GM18498 (cell line): ENCODE results near the gene ATP2B3.

Experiments
- ATAC-seq: cut with Tn5 transposase; IDR thresholded peaks from one replicate; pipeline ENCODE4 v1.9.1; 2021; ENCODE audit warnings: mild to moderate bottlenecking, moderate library complexity; ENCODE audit not compliant: unreplicated experiment

The ATP2B3 gene

DNA sequence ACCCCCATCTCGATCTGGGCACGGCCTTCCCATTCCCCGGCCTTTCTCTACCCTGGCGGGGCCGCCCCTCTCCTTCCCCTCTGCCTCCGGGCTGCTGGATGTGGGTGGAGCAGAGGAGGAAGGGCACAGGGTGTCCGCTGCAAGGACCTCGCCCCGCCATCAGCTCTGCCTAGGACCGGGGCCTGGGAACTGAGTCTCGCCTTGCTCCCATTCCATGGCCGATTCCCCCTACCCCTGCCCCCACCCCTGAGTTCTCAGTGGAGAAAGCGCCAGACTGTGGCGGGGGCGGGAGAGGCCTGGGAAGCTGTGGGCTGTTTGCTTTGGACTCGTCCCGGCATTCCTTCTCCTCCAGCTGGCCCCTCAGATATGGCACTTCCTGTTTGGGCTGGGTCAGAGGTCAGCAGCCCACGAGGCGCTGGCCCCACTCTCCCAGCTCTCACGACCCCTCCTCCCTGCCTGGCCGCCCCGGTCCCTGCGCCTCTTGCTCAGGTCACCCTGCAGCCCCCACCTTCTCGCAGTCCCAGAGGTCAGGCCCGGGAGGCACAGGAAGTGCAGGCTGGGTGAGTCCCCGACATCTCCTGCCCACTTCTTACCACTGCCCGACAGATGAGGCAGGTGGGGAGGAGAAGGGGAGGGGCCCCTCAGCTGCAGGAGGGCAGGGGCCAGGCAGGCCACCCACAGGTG lies 29.1 kb upstream of the ATP2B3 start:
- no peak for ATAC-seq

DNA sequence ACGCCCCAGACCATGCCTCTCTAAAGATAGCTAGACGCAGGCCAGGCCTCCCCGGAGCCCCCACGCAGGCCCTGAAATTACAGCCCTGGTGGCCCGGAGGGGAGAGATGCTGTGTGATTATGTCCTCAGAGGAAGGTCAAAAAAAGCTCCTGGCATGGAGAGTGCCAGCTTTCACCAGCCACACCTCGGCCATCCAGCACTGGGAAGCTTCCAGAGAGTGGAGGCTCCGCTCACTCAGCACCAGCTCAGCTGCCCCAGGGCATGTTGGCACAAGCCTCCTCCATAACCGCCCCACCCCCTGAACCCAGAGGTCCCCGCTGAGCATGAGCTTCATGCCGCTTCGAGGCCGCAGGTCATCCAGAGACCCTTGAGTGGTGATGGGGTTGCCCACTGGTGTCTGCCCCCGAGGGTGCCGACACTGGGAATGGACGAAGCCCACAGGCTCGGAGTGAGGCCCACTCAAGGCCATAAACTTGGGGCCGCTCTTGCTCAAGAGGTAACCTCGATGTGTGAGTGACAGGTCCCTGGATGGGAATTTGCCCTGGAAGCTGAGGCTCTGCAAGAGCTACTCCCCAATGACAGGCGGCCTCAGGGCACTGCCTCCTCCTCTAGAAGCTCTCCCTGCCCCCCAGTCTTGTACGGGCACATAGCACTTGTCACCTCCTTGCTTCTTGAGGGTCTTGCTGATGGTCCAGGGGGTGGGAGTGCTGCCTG lies 27.1 kb upstream of the ATP2B3 start:
- no peak for ATAC-seq

GRCh38 chrX:153491351-153491914 lies 26.0 kb upstream of the ATP2B3 start:
- no peak for ATAC-seq

- ATAC-seq, result no peak
Observed at GRCh38 chrX:153491918-153492317, 25.5 kb upstream of the ATP2B3 start.

DNA sequence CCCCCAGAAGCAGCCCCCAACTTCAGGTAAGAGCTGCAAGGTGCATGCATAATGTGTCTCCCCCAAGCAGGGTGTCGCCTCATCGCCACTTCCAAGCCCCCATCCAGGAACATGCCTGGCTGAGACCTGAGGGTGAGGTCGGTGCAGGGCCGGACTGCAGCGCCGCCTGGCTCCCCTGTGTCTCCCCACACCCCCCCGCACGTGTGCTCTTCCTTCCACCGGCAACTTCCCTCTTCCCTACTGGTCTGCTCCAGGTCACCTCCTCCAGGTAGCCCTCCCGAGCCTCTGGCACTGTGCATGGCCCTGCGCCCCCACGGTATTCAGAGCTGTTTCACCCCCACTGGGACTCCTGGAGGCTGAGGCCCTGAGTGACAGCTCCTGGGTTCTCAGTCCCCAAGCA lies 24.9 kb upstream of the ATP2B3 start:
- ATAC-seq, result no peak

- no peak for ATAC-seq
Observed at GRCh38 chrX:153493085-153493484, 24.4 kb upstream of the ATP2B3 start.

- no peak for ATAC-seq
Observed at GRCh38 chrX:153494061-153494460, 23.4 kb upstream of the ATP2B3 start.

DNA sequence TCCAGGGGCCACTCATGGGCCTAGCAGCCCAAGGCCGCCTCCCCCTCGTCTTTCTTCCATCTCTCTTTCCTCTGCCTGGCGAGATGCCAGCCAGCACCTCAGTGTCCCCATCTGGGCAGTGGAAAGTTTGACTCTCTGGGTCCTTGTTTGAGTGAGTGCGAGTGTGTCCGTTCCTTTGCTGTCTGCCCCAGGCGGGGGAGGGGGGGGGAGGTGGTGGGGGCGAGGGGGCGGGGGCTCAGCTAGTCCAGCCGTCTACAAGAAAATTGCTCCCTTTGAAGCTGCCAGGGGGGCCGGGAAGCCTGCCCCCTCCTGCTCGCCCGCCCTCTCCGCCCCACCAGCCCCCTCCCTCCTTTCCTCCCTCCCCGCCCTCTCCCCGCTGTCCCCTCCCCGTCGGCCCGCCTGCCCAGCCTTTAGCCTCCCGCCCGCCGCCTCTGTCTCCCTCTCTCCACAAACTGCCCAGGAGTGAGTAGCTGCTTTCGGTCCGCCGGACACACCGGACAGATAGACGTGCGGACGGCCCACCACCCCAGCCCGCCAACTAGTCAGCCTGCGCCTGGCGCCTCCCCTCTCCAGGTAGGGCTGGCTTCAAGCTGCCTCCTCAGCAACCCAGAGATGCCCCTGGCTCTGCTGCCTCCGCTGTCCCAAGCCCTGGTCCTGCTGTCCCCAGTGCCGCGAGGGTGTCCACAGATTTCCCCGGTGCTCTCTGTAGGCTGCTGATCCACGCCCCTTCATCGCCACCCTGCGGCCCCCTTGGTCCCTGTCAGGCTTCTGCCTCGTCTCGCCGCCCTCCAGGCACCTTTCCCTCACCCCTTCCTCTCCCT lies 22.7 kb upstream of the ATP2B3 start, which contains the start of gene BGN:
Gene BGN (plus strand): TSS at position 440 of the 821 bp plus-strand sequence. CDS start 9,652 bp downstream, outside the sequence.
- ATAC-seq, result no peak

DNA sequence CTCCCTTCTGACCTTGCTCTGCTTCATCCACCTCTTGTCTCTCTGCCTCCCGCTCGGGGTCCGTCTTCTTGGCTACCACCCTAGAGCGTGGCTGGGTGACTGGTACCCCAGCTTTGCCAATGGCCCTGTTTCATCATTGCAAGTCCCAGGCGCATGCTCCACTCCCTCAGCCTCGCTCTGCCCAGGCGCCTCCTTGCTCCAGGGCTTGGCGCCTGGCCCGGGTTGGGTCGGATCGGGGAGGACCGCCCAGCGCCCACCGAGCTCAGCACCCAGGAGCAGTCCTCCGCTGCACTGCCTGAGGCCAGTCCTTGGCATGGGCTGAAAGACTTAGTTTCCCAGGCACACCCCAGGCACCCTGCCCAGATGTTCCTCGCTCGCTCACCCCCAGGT lies 22.1 kb upstream of the ATP2B3 start:
- no peak for ATAC-seq

- no peak for ATAC-seq
Observed at GRCh38 chrX:153495903-153496589, 21.4 kb upstream of the ATP2B3 start.

GRCh38 chrX:153496590-153496959 lies 20.9 kb upstream of the ATP2B3 start:
- ATAC-seq, result no peak

GRCh38 chrX:153498453-153498852 lies 19.0 kb upstream of the ATP2B3 start:
- no peak for ATAC-seq

- no peak for ATAC-seq
Observed at GRCh38 chrX:153499341-153499740, 18.1 kb upstream of the ATP2B3 start.

- no peak for ATAC-seq
Observed at GRCh38 chrX:153499876-153500275, 17.6 kb upstream of the ATP2B3 start.

DNA sequence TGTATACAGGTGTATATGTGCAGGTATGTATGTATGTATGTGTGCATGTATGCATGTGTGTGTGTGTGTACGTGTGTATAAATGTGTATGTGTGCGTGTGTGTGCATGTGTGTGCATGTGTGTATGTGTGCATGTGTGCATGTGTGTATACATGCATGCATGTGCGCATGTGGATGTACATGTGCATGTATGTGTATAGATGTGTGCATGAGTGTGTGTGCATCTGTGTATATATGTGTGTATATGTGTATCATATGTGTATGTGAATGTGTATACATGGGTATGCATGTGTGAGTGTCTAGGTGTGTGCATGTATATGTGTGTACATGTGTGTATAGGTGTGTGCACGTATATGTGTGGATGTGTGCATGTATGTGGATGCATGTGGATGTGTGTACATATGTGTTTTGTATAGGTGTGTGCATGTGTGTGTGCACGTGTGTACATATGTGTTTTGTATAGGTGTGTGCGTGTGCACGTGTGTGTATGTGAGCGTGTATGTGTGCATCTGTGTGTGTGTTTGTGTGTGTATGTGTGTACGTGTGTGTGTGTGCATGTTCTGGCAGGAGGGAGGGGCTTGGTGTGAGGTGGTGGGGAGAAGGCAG lies 16.7 kb upstream of the ATP2B3 start:
- ATAC-seq, result no peak

GRCh38 chrX:153501530-153501929 lies 15.9 kb upstream of the ATP2B3 start:
- ATAC-seq, result no peak

- no peak for ATAC-seq
Observed at GRCh38 chrX:153502131-153502530, 15.3 kb upstream of the ATP2B3 start.

DNA sequence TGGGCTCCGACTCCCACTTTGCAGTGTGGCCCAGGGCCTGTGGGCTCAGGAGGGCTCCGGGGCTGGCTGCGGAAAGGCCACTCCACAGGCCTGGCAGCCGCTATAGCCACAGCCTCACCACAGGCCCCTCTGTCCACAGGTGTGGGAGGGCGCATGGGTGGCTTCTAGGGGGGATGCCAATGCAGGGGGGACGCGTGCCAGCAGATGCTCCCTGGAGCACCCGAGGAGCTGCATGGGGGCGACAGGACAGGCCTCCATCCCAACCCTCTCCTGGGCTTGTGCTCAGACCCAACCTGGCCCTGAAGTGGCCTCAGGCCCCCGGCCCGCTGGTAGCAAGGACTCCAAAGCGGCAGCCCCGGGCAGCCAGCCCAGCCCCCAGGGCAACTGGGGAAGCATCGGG lies 14.6 kb upstream of the ATP2B3 start:
- ATAC-seq, result no peak

DNA sequence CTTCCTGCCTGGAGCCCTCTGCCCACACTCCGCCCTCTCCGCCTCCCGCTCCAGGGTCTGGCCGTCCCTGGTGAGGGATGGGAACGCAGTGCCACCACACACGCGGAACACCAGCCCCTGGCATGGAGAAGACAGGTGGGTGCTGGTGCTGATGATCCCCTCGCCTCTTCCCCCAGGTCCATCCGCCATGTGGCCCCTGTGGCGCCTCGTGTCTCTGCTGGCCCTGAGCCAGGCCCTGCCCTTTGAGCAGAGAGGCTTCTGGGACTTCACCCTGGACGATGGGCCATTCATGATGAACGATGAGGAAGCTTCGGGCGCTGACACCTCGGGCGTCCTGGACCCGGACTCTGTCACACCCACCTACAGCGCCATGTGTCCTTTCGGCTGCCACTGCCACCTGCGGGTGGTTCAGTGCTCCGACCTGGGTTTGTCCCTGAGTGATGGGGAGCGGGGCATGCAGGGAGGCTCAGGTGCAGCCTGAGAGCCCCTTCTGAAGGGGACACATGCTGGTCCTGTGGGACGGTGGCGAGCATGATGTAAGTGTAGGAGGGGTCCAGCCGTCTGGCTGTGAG lies 12.9 kb upstream of the ATP2B3 start:
- ATAC-seq, result no peak

DNA sequence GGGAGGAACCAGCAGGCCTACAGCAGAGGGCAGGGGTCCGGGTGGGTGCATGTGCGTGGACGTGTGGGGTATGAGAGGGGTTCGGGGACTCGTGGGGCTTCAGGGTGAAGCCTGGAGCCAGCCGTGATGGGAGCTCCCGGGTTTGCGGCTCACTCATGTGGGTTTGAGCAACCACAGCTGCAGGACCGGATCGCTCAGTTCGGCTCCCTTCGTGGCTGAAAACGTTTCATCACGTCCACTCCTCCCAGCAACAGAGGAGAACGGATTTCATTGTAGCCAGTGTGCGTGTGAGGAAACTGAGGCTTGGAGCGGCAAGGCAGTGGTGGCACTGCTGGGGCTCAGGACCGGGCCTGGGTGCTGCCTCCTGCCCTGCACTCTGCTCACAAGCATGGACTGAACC lies 12.1 kb upstream of the ATP2B3 start:
- ATAC-seq, result no peak
